ENCODE results near the gene ZNF17.

The ZNF17 gene

GRCh38 chr19:57410877-57411671, at the start of gene ZNF17:
Gene ZNF17, plus strand, starts transcription at chr19:57411161. Its CDS starts 2,455 bp downstream, at chr19:57413616.
- TF ChIP-seq POLR2A (IDR thresholded peaks at IDR 0.05; ENCODE audit: extremely low read depth, insufficient read length) (peak; percentile 48), MAX (IDR thresholded peaks at IDR 0.05; ENCODE audit: low read depth, low read length) (no peak; the same call in 1 of the 2 replicates), MYC (IDR thresholded peaks at IDR 0.05; ENCODE audit: low read depth, low read length) (peak; percentile 38; the same call in 1 of the 2 replicates), CTCF (IDR thresholded peaks at IDR 0.05; ENCODE audit: low read depth, low read length) (no peak)
- H3K4me3 ChIP-seq (ENCODE audit: low read depth, low read length), result peak within 1 kb of the TSS; percentile 89
- peak; percentile 92 for DNase-seq (ENCODE audit: low read depth)

- peak overlapping the region; percentile 80 for H3K4me3 ChIP-seq (ENCODE audit: low read depth, low read length)
- no peak for TF ChIP-seq POLR2A (IDR thresholded peaks at IDR 0.05; ENCODE audit: extremely low read depth, insufficient read length)
- TF ChIP-seq MYC (IDR thresholded peaks at IDR 0.05; ENCODE audit: low read depth, low read length), result no peak
- TF ChIP-seq CTCF (IDR thresholded peaks at IDR 0.05; ENCODE audit: low read depth, low read length), result no peak
- TF ChIP-seq MAX (IDR thresholded peaks at IDR 0.05; ENCODE audit: low read depth, low read length), result no peak
These were observed 48.5 kb upstream of the ZNF17 start for GRCh38 chr19:57362419-57362818.

GRCh38 chr19:57362997-57363687, 47.8 kb upstream of the ZNF17 start, which contains the start of the genes TRAPPC2B and ZNF547:
Gene TRAPPC2B, plus strand, starts transcription at chr19:57363551. Its CDS starts 1,283 bp downstream, at chr19:57364834.
Gene ZNF547, plus strand, starts transcription at chr19:57363551. Its CDS starts 5,005 bp downstream, at chr19:57368556.
- DNase-seq (ENCODE audit: low read depth), result peak; percentile 98
- TF ChIP-seq MYC (IDR thresholded peaks at IDR 0.05; ENCODE audit: low read depth, low read length) (peak; percentile 49; the same call in 1 of the 2 replicates), MAX (IDR thresholded peaks at IDR 0.05; ENCODE audit: low read depth, low read length) (peak; percentile 73), CTCF (IDR thresholded peaks at IDR 0.05; ENCODE audit: low read depth, low read length) (no peak), POLR2A (IDR thresholded peaks at IDR 0.05; ENCODE audit: extremely low read depth, insufficient read length) (peak; percentile 45)
- peak within 1 kb of the TSS; percentile 82 for H3K4me3 ChIP-seq (ENCODE audit: low read depth, low read length)

More at GRCh38 chr19:57362419-57362818, 48.5 kb upstream of the ZNF17 start:
- DNase-seq (ENCODE audit: low read depth), result no peak

- H3K4me3 ChIP-seq (ENCODE audit: low read depth, low read length), result peak overlapping the region; percentile 82
- TF ChIP-seq POLR2A (IDR thresholded peaks at IDR 0.05; ENCODE audit: extremely low read depth, insufficient read length) (no peak), CTCF (IDR thresholded peaks at IDR 0.05; ENCODE audit: low read depth, low read length) (no peak), MYC (IDR thresholded peaks at IDR 0.05; ENCODE audit: low read depth, low read length) (no peak), MAX (IDR thresholded peaks at IDR 0.05; ENCODE audit: low read depth, low read length) (no peak)
- DNase-seq (ENCODE audit: low read depth), result peak; percentile 2
These were observed 47.2 kb upstream of the ZNF17 start for GRCh38 chr19:57363688-57364181.

GRCh38 chr19:57366776-57367175, 44.2 kb upstream of the ZNF17 start:
- no peak for DNase-seq (ENCODE audit: low read depth)
- TF ChIP-seq POLR2A (IDR thresholded peaks at IDR 0.05; ENCODE audit: extremely low read depth, insufficient read length), result no peak
- no peak for TF ChIP-seq MAX (IDR thresholded peaks at IDR 0.05; ENCODE audit: low read depth, low read length)
- TF ChIP-seq CTCF (IDR thresholded peaks at IDR 0.05; ENCODE audit: low read depth, low read length), result no peak
- no peak for TF ChIP-seq MYC (IDR thresholded peaks at IDR 0.05; ENCODE audit: low read depth, low read length)
- H3K4me3 ChIP-seq (ENCODE audit: low read depth, low read length), result no peak overlapping the region
